ENCODE data around the gene DCST1. TPM values are rescaled to one million over a fixed set of nuclear protein-coding genes. Genes with fewer than 3 reads are reported as not detected.

Gene DCST1
- total and polyA plus RNA-seq, 2 of the 13 experiments (the other 11 are each of a cell fraction or from before 2014, with no cell fraction given): 0.04 TPM; not detected in 1

GRCh38 chr1:155061381-155062150 lies 27.9 kb downstream of the DCST1 start (continued):
- TF ChIP-seq, protein P1, sequence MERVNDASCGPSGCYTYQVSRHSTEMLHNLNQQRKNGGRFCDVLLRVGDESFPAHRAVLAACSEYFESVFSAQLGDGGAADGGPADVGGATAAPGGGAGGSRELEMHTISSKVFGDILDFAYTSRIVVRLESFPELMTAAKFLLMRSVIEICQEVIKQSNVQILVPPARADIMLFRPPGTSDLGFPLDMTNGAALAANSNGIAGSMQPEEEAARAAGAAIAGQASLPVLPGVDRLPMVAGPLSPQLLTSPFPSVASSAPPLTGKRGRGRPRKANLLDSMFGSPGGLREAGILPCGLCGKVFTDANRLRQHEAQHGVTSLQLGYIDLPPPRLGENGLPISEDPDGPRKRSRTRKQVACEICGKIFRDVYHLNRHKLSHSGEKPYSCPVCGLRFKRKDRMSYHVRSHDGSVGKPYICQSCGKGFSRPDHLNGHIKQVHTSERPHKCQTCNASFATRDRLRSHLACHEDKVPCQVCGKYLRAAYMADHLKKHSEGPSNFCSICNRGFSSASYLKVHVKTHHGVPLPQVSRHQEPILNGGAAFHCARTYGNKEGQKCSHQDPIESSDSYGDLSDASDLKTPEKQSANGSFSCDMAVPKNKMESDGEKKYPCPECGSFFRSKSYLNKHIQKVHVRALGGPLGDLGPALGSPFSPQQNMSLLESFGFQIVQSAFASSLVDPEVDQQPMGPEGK (CRISPR knock-in tag; IDR thresholded peaks at IDR 0.05): peak; percentile 40; the same call in 1 of the 2 replicates
- peak; percentile 57; the same call in 1 of the 2 replicates for TF ChIP-seq YEATS2 (CRISPR knock-in tag; IDR thresholded peaks at IDR 0.05; ENCODE audit: borderline replicate concordance)
- 0 out of 2 replicates have a peak, but pooled peaks have one; percentile 41 for TF ChIP-seq ZNF263 (CRISPR knock-in tag; IDR thresholded peaks at IDR 0.05)
- TF ChIP-seq REL (CRISPR knock-in tag; conservative IDR thresholded peaks at IDR 0.05): no peak
- peak; percentile 85 for TF ChIP-seq ZFP91 (CRISPR knock-in tag; IDR thresholded peaks at IDR 0.05; ENCODE audit: borderline replicate concordance)
- peak; percentile 39; the same call in 1 of the 2 replicates for TF ChIP-seq HNF1B (CRISPR knock-in tag; IDR thresholded peaks at IDR 0.05)
- TF ChIP-seq ZFX (CRISPR knock-in tag; IDR thresholded peaks at IDR 0.05; ENCODE audit: low read depth): peak; percentile 30
- TF ChIP-seq MXI1 (IDR thresholded peaks at IDR 0.05; ENCODE audit: borderline replicate concordance, low read depth, low read length): peak; percentile 39; the same call in 1 of the 3 replicates
- peak; percentile 58 for TF ChIP-seq XRCC5 (optimal IDR thresholded peaks at IDR 0.05; ENCODE audit: low read length)
- TF ChIP-seq SMC3 (IDR thresholded peaks at IDR 0.05; ENCODE audit: low read length): peak; percentile 87
- peak; percentile 48; the same call in 1 of the 2 replicates for TF ChIP-seq IRF9 (CRISPR knock-in tag; IDR thresholded peaks at IDR 0.05; ENCODE audit: borderline replicate concordance)
- TF ChIP-seq ZNF598 (CRISPR knock-in tag; IDR thresholded peaks at IDR 0.05; ENCODE audit: borderline replicate concordance): no peak
- TF ChIP-seq, protein P2, sequence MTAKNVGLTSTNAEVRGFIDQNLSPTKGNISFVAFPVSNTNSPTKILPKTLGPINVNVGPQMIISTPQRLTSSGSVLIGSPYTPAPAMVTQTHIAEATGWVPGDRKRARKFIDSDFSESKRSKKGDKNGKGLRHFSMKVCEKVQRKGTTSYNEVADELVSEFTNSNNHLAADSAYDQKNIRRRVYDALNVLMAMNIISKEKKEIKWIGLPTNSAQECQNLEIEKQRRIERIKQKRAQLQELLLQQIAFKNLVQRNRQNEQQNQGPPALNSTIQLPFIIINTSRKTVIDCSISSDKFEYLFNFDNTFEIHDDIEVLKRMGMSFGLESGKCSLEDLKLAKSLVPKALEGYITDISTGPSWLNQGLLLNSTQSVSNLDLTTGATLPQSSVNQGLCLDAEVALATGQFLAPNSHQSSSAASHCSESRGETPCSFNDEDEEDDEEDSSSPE (CRISPR knock-in tag; IDR thresholded peaks at IDR 0.05): no peak
- TF ChIP-seq KDM2A (CRISPR knock-in tag; IDR thresholded peaks at IDR 0.05; ENCODE audit: borderline replicate concordance, low read depth): peak; percentile 65; the same call in 1 of the 2 replicates
- TF ChIP-seq, protein P3, sequence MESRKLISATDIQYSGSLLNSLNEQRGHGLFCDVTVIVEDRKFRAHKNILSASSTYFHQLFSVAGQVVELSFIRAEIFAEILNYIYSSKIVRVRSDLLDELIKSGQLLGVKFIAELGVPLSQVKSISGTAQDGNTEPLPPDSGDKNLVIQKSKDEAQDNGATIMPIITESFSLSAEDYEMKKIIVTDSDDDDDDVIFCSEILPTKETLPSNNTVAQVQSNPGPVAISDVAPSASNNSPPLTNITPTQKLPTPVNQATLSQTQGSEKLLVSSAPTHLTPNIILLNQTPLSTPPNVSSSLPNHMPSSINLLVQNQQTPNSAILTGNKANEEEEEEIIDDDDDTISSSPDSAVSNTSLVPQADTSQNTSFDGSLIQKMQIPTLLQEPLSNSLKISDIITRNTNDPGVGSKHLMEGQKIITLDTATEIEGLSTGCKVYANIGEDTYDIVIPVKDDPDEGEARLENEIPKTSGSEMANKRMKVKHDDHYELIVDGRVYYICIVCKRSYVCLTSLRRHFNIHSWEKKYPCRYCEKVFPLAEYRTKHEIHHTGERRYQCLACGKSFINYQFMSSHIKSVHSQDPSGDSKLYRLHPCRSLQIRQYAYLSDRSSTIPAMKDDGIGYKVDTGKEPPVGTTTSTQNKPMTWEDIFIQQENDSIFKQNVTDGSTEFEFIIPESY (CRISPR knock-in tag; IDR thresholded peaks at IDR 0.05): peak; percentile 24; the same call in 1 of the 2 replicates
- TF ChIP-seq MIER2 (CRISPR knock-in tag; IDR thresholded peaks at IDR 0.05): 0 out of 2 replicates have a peak, but pooled peaks have one; percentile 13
- peak; percentile 40; the same call in 1 of the 2 replicates for TF ChIP-seq ERF (CRISPR knock-in tag; IDR thresholded peaks at IDR 0.05)
- TF ChIP-seq MEIS2 (CRISPR knock-in tag; IDR thresholded peaks at IDR 0.05): 0 out of 2 replicates have a peak, but pooled peaks have one; percentile 22
